Spleen (tissue), 11 donors: ENCODE measurements around the gene MED13L. TPM values are rescaled to one million over a fixed set of nuclear protein-coding genes. Genes with fewer than 3 reads are reported as not detected.

Experiments used
- DNase-seq: peaks from one replicate; pipeline ENCODE4 v3.0.0-alpha.2; 2020
- H3K27ac ChIP-seq, 8 donors: fragments of 200-600 bp; sonication (generic) in 7 of 8; 1 replicate in 4 of 8; 2 replicates in 4 of 8; pipeline versions ENCODE4 v1.5.0 to v1.8.0; 2016 to 2021; ENCODE audit warnings: inconsistent platforms in 4 of 8, mild to moderate bottlenecking in 4 of 8, moderate library complexity in 1 of 8
- H3K27me3 ChIP-seq, 7 donors: fragments of 200-600 bp; sonication (generic) in 6 of 7; replicated peaks in 1 of 7; 1 replicate in 4 of 7; 2 replicates in 3 of 7; pipeline versions ENCODE4 v1.5.0 to v1.8.0; 2016 to 2021; ENCODE audit warnings: inconsistent platforms in 3 of 7, mild to moderate bottlenecking in 1 of 7
- H3K36me3 ChIP-seq, 6 donors: fragments of 200-600 bp; sonication (generic) in 5 of 6; 1 replicate in 4 of 6; 2 replicates in 2 of 6; pipeline versions ENCODE4 v1.5.0 to v1.8.0; 2016 to 2021; ENCODE audit warnings: inconsistent platforms in 2 of 6
- H3K4me1 ChIP-seq, 6 donors: fragments of 200-600 bp; sonication (generic) in 5 of 6; 1 replicate in 3 of 6; 2 replicates in 3 of 6; pipeline versions ENCODE4 v1.5.0 to v1.8.0; 2016 to 2021; ENCODE audit warnings: inconsistent platforms in 3 of 6
- H3K4me3 ChIP-seq, 8 donors: fragments of 200-600 bp; sonication (generic) in 7 of 8; 1 replicate in 4 of 8; 2 replicates in 4 of 8; pipeline versions ENCODE4 v1.5.0 to v1.8.0; 2016 to 2021; ENCODE audit warnings: inconsistent platforms in 4 of 8, mild to moderate bottlenecking in 4 of 8, moderate library complexity in 2 of 8
- H3K9me3 ChIP-seq, 8 donors: fragments of 200-600 bp; sonication (generic) in 7 of 8; 1 replicate in 4 of 8; 2 replicates in 4 of 8; pipeline versions ENCODE4 v1.5.0 to v1.8.0; 2016 to 2021; ENCODE audit warnings: inconsistent platforms in 4 of 8
- POLR2A ChIP-seq, 3 donors: fragments of 450-650 bp; IDR thresholded peaks; one replicate each; pipeline ENCODE4 v1.5.1; 2017; ENCODE audit warnings: antibody characterized with exemption in 3 of 3, mild to moderate bottlenecking in 1 of 3
- POLR2AphosphoS5 ChIP-seq, 3 donors: sonication (generic); formaldehyde crosslinking; IDR thresholded peaks; one replicate each; pipeline ENCODE4 v1.5.1; 2017; ENCODE audit warnings: antibody characterized with exemption in 3 of 3
- WGBS, 5 donors: extraction: QIAGEN DNeasy Blood & Tissue Kit in 3 of 5; methylation state at CpG; one replicate each; pipeline versions ENCODE4 v1.1.5 to v1.1.7; 2013 to 2018; 5-methylcytosine and 5-hydroxymethylcytosine counted together
- intact Hi-C: fragments of 100-400 bp; cut with DNase I; formaldehyde crosslinking; loops from one replicate; pipeline ENCODE4 v1.15.0; 2023; ENCODE audit warnings: low total_unique reads
- polyA plus RNA-seq, 3 donors: library from polyadenylated mRNA; stranded (reverse); fragments of 200-250 nt; gene quantifications; one replicate each; pipeline ENCODE4 v1.2.1, GENCODE V29; 2013
- total RNA-seq, 7 donors: library from RNA; depleted of rRNA in 3 of 7; stranded (reverse); fragments of >200 nt in 3 of 7; fragmentation: NEBNext Ultra II Directional in 4 of 7; extraction: Animal tissue kit (Norgen Biotek cat#: 25700) in 4 of 7; gene quantifications; one replicate each; pipeline versions ENCODE4 v1.1.0 to v1.2.1, GENCODE V29; 2016 to 2021
- TF ChIP-seq, protein P1 (sequence below), 11 experiments: fragments of 200-600 bp in 7 of 11; fragments of 450-650 bp in 4 of 11; sonication (generic) in 4 of 11; IDR thresholded peaks in 8 of 11; conservative IDR thresholded peaks in 3 of 11; 1 replicate in 7 of 11; 2 replicates in 4 of 11; pipeline versions ENCODE4 v1.4.0 to v1.8.0; 2016 to 2021; ENCODE audit warnings: antibody characterized with exemption in 11 of 11, inconsistent platforms in 4 of 11, mild to moderate bottlenecking in 1 of 11
- donor health status: healthy with polysubstance abuse.
- donor health status: DM: no; HTN: no; CAD: no; lungs with moderate emphysema.
- donor health status: DM: no; HTN: no; CAD: no.
- donor health status: Bipolar disorder and iron deficiency.
- donor health status: healthy.
- donor health status: DM: no; HTN: no; CAD: no.
- donor health status: DM: yes; HTN: yes; CAD: no.

Gene MED13L
- total and polyA plus RNA-seq, 10 donors = 13.4 to 255 (median 185) TPM

DNA sequence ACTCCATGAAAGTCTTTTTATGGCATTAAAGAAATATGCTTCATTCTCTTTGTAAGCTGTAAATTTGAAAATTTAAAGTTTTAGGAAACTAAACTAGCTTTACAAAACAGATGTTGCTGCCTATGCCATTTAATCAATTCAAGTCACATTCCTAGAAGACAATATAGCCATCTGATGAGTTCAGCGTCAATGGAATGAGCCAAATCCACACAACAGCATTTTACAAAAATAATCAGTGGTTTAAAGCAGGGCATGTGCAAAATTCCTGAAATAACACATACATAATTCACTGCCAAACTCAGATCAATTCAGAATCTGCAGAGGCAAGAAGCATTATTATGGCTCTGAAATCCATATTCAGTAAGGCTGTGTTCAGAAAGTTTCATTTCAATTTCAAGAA, 75.6 kb downstream of the MED13L start:
- WGBS, 5 donors = 95 to 100% (median 95%) methylated on average over 1 of the region's 1 CpG
- peaks cover 0 to 15% (median 0%) of the 10 kb centered on the region in 6 donors for H3K36me3 ChIP-seq
- DNase-seq = no peak
- H3K27me3 ChIP-seq = no peaks in the 10 kb centered on the region
- H3K27ac ChIP-seq = no peak overlapping the region
- H3K4me1 ChIP-seq = peaks cover 12 to 97% (median 41%) of the 10 kb centered on the region in 6 donors
- no peak for TF ChIP-seq POLR2A (IDR thresholded peaks at IDR 0.05)
- TF ChIP-seq, protein P1, sequence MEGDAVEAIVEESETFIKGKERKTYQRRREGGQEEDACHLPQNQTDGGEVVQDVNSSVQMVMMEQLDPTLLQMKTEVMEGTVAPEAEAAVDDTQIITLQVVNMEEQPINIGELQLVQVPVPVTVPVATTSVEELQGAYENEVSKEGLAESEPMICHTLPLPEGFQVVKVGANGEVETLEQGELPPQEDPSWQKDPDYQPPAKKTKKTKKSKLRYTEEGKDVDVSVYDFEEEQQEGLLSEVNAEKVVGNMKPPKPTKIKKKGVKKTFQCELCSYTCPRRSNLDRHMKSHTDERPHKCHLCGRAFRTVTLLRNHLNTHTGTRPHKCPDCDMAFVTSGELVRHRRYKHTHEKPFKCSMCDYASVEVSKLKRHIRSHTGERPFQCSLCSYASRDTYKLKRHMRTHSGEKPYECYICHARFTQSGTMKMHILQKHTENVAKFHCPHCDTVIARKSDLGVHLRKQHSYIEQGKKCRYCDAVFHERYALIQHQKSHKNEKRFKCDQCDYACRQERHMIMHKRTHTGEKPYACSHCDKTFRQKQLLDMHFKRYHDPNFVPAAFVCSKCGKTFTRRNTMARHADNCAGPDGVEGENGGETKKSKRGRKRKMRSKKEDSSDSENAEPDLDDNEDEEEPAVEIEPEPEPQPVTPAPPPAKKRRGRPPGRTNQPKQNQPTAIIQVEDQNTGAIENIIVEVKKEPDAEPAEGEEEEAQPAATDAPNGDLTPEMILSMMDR (IDR thresholded peaks at IDR 0.05 in 8 of 11, conservative IDR thresholded peaks at IDR 0.05 in 3 of 11) = no peak
- TF ChIP-seq POLR2AphosphoS5 (IDR thresholded peaks at IDR 0.05) = no peak
- intact Hi-C loops = no loop called here
- no peaks in the 10 kb centered on the region for H3K9me3 ChIP-seq
- H3K4me3 ChIP-seq = no peak overlapping the region

DNA sequence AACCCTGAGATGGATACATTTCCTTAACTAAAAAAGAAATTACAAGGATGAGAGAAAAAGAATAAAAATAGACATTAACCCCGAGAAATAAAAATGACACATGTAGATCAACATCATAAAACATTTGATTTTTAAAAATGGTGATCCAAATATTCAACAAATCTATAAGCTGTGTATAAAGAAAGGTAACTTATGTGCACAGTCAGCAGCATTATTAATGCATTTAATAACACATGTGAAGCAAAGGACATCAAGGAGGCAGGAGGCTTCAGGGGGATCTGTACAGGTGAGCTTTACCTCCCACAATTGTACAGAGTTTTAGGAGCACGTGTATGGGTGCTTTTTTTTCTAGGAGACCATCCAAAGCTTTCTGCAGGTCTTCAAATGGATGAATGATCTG, 76.1 kb downstream of the MED13L start:
- 89 to 97% (median 92%) methylated on average over 2 of the region's 2 CpGs for WGBS, 5 donors
- Histone ChIP-seq H3K9me3 (no peaks in the 10 kb centered on the region), H3K36me3 (peaks cover 0 to 15% (median 0%) of the 10 kb centered on the region in 6 donors), H3K4me1 (peaks cover 12 to 97% (median 46%) of the 10 kb centered on the region in 6 donors), H3K27ac (no peak overlapping the region), H3K27me3 (no peaks in the 10 kb centered on the region), H3K4me3 (no peak overlapping the region)
- intact Hi-C loops = no loop called here
- no peak for DNase-seq
- TF ChIP-seq POLR2A (IDR thresholded peaks at IDR 0.05) (no peak), POLR2AphosphoS5 (IDR thresholded peaks at IDR 0.05) (no peak)
- TF ChIP-seq, protein P1 (IDR thresholded peaks at IDR 0.05 in 8 of 11, conservative IDR thresholded peaks at IDR 0.05 in 3 of 11) = no peak

DNA sequence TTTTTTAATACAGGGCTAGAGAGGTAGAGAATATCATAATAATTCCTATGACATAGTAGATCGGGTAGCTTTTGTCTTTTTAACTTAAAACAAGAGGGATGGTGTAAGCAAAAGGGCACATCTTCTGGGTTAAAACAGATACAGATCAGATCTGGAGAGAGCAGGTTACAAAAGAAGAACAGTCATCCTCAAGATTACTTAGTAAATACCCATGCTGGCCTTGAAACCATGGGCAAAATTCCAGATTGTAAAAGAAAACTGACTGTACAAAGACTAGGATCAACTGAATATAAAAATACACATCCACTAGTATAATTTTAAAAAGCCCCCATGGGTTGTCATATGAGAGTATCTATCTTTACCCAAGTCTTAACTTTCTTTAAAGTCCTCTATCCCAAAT, 76.7 kb downstream of the MED13L start:
- H3K27me3 ChIP-seq = no peaks in the 10 kb centered on the region
- DNase-seq = no peak
- H3K4me3 ChIP-seq = no peak overlapping the region
- intact Hi-C loops = no loop called here
- H3K4me1 ChIP-seq = peaks cover 12 to 98% (median 52%) of the 10 kb centered on the region in 6 donors
- peaks cover 0 to 15% (median 0%) of the 10 kb centered on the region in 6 donors for H3K36me3 ChIP-seq
- no peaks in the 10 kb centered on the region for H3K9me3 ChIP-seq
- no peak overlapping the region for H3K27ac ChIP-seq
- TF ChIP-seq, protein P1 (IDR thresholded peaks at IDR 0.05 in 8 of 11, conservative IDR thresholded peaks at IDR 0.05 in 3 of 11) = no peak
- TF ChIP-seq POLR2A (IDR thresholded peaks at IDR 0.05) (no peak), POLR2AphosphoS5 (IDR thresholded peaks at IDR 0.05) (no peak)
- 91 to 97% (median 95%) methylated on average over 1 of the region's 1 CpG for WGBS, 5 donors

DNA sequence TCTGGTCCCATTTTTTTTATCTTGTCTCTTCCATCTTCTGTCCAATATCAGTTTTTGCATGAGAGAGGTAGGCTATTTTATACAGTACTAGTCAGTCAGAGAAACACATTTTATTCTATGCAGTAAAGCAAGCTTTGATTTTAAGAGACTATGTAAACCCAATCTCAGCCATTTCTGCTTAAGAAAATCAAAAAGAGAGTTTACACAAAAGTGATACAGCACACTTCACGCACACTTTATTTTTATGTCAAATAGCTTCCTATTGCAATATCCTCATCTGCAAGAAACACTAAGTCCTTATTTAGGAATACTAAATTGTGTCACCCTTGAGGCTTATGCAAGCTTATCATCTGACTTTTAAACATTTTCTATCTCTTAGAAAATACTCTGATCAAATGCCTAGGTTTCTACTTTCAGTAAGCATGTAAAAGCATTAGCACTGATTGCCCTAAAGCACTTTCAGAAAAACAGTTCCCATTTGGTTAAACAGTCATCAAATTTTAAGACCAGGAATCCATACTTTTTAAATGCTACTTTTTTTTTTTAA, 78.3 kb downstream of the MED13L start:
- DNase-seq = no peak
- Histone ChIP-seq H3K9me3 (no peaks in the 10 kb centered on the region), H3K4me3 (no peak overlapping the region), H3K4me1 (peaks cover 15 to 100% (median 68%) of the 10 kb centered on the region in 6 donors), H3K27ac (no peak overlapping the region), H3K36me3 (peaks cover 0 to 7% (median 0%) of the 10 kb centered on the region in 6 donors), H3K27me3 (no peaks in the 10 kb centered on the region)
- TF ChIP-seq POLR2A (IDR thresholded peaks at IDR 0.05) = no peak
- TF ChIP-seq, protein P1 (IDR thresholded peaks at IDR 0.05 in 8 of 11, conservative IDR thresholded peaks at IDR 0.05 in 3 of 11) = no peak
- no peak for TF ChIP-seq POLR2AphosphoS5 (IDR thresholded peaks at IDR 0.05)
- intact Hi-C loops = no loop called here
- 51 to 71% (median 68%) methylated on average over 1 of the region's 1 CpG for WGBS, 5 donors
